Fibroblast of lung (primary cell): ENCODE data around the gene BMP6. TPM values are rescaled to one million over a fixed set of nuclear protein-coding genes. Genes with fewer than 3 reads are reported as not detected.
"Not testable (repeated sequence)": the region's sequence is repeated elsewhere in the genome, so short reads cannot be mapped to it uniquely, and the experiment has no call there.

Source experiments
- DNase-seq, 2 donors: peaks; one replicate each; pipeline versions ENCODE4 v3.0.0 to v3.0.0-alpha.2; 2010; ENCODE audit warnings: low read depth in 2 of 2
- H2AFZ ChIP-seq: 2 replicates; pipeline ENCODE4 v1.5.1; 2012; ENCODE audit warnings: low read length, control low read depth, inconsistent platforms
- H3K27ac ChIP-seq: 2 replicates; pipeline ENCODE4 v1.5.1; 2011; ENCODE audit warnings: low read length, control low read depth; ENCODE audit not compliant: insufficient read depth
- H3K27me3 ChIP-seq: 2 replicates; pipeline ENCODE4 v1.5.1; 2011; ENCODE audit warnings: mild to moderate bottlenecking, low read length; ENCODE audit not compliant: control insufficient read depth, insufficient read depth
- H3K36me3 ChIP-seq: 2 replicates; pipeline ENCODE4 v1.5.1; 2011; ENCODE audit warnings: low read length; ENCODE audit not compliant: control insufficient read depth, insufficient read depth
- H3K4me1 ChIP-seq: 2 replicates; pipeline ENCODE4 v1.5.1; 2011; ENCODE audit warnings: low read length; ENCODE audit not compliant: control insufficient read depth, insufficient read depth; ENCODE audit errors: extremely low read depth
- H3K4me2 ChIP-seq: 2 replicates; pipeline ENCODE4 v1.5.1; 2011; ENCODE audit warnings: low read length, control low read depth; ENCODE audit not compliant: insufficient read depth; ENCODE audit errors: extremely low read depth
- H3K4me3 ChIP-seq, 4 experiments: fragments of 200-600 bp in 1 of 4; sonication (generic) in 1 of 4; replicated peaks in 1 of 4; 2 replicates each; pipeline ENCODE4 v1.5.1; 2011 to 2016; ENCODE audit warnings: low read length in 4 of 4, low read depth in 3 of 4, mild to moderate bottlenecking in 3 of 4, control low read depth in 2 of 4, inconsistent platforms in 1 of 4, mixed read lengths in 1 of 4; ENCODE audit not compliant: insufficient read depth in 1 of 4; ENCODE audit errors: control extremely low read depth in 1 of 4
- H3K79me2 ChIP-seq: 2 replicates; pipeline ENCODE4 v1.5.1; 2012; ENCODE audit warnings: mild to moderate bottlenecking, low read length, inconsistent platforms; ENCODE audit not compliant: control insufficient read depth, insufficient read depth
- H3K9ac ChIP-seq: 2 replicates; pipeline ENCODE4 v1.5.1; 2011; ENCODE audit warnings: mild to moderate bottlenecking, low read length, control low read depth; ENCODE audit not compliant: insufficient read depth
- H3K9me3 ChIP-seq: 2 replicates; pipeline ENCODE4 v1.5.1; 2012; ENCODE audit warnings: low read depth, low read length; ENCODE audit not compliant: control insufficient read depth, insufficient read depth
- H4K20me1 ChIP-seq: 2 replicates; pipeline ENCODE4 v1.5.1; 2011; ENCODE audit warnings: low read length; ENCODE audit not compliant: control insufficient read depth, insufficient read depth; ENCODE audit errors: extremely low read depth
- EZH2 ChIP-seq: IDR thresholded peaks from 2 replicates; pipeline ENCODE4 v1.5.1; 2012; ENCODE audit warnings: low read length, control low read depth, mild to moderate bottlenecking; ENCODE audit errors: missing control alignments
- polyA plus RNA-seq, 2 donors: library from polyadenylated mRNA; depleted of rRNA in 1 of 2; stranded (reverse) in 1 of 2; unstranded in 1 of 2; fragments of >200 nt; gene quantifications; 2 replicates each; pipeline ENCODE4 v1.2.1, GENCODE V29; 2011 to 2012; ENCODE audit warnings: missing spikeins in 1 of 2
- total RNA-seq: library from RNA; depleted of rRNA; stranded (reverse); fragments of >200 nt; gene quantifications from 2 replicates; pipeline ENCODE4 v1.2.1, GENCODE V29; 2014
- TF ChIP-seq, protein P1 (sequence below), 2 donors: IDR thresholded peaks in 1 of 2; conservative IDR thresholded peaks in 1 of 2; 1 replicate in 1 of 2; 2 replicates in 1 of 2; pipeline ENCODE4 v1.5.1; 2011 to 2012; ENCODE audit warnings: low read length in 2 of 2, control low read depth in 1 of 2, inconsistent platforms in 1 of 2, low read depth in 1 of 2, mild to moderate bottlenecking in 1 of 2

Gene BMP6
- total and polyA plus RNA-seq, 2 donors (not counting 1 experiment from before 2014, with no cell fraction given) = under 0.01 to 0.20 TPM

DNA sequence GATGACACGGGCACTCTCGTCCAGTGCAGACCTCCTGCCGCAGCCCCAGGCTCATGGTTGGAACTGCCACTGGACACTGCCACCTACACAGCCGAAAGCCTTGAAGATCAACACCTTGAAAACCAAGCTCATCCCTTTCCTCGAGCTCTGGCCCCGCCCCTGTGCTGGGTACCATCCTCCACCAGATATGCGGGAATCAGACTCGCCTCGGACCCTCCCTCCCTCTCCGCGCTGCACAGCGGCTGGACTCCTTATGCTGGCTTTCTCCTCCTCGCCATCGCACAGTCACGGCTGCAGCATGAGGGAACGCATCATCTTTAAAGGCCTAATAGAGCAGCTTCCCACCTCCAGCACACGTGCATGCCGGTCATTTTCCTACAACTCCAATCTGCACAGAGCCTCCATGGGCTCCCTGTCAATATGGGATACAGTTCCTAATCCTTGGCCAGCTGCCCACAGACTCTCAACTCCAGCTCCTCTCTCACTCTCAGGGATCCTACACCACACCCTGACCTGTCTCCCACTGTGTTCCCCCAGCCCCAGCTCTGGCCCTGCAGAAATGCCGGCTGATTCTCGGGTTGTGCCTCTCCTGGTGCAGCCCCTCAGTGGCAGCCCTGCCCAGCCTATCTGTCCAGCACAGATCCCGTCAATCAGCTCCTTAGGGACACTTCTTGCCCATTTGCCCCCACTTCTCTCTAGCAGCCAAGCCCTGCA, 161.5 kb downstream of the BMP6 start:
- Histone ChIP-seq H4K20me1 (no peaks in the 10 kb centered on the region), H3K4me2 (no peak overlapping the region), H3K27me3 (no peaks in the 10 kb centered on the region), H2AFZ (no peak overlapping the region), H3K4me3 (no peak overlapping the region), H3K9ac (no peak overlapping the region), H3K9me3 (no peaks in the 10 kb centered on the region), H3K79me2 (no peaks in the 10 kb centered on the region), H3K36me3 (peaks cover 19% of the 10 kb centered on the region), H3K27ac (no peak overlapping the region), H3K4me1 (no peaks in the 10 kb centered on the region)
- no peak for TF ChIP-seq EZH2
- TF ChIP-seq, protein P1, sequence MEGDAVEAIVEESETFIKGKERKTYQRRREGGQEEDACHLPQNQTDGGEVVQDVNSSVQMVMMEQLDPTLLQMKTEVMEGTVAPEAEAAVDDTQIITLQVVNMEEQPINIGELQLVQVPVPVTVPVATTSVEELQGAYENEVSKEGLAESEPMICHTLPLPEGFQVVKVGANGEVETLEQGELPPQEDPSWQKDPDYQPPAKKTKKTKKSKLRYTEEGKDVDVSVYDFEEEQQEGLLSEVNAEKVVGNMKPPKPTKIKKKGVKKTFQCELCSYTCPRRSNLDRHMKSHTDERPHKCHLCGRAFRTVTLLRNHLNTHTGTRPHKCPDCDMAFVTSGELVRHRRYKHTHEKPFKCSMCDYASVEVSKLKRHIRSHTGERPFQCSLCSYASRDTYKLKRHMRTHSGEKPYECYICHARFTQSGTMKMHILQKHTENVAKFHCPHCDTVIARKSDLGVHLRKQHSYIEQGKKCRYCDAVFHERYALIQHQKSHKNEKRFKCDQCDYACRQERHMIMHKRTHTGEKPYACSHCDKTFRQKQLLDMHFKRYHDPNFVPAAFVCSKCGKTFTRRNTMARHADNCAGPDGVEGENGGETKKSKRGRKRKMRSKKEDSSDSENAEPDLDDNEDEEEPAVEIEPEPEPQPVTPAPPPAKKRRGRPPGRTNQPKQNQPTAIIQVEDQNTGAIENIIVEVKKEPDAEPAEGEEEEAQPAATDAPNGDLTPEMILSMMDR (conservative IDR thresholded peaks at IDR 0.05 in 1 of 2, IDR thresholded peaks at IDR 0.05 in 1 of 2; ENCODE audit: low read depth in 1 of 2, low read length in 2 of 2) = no peak
- no peak for DNase-seq

DNA sequence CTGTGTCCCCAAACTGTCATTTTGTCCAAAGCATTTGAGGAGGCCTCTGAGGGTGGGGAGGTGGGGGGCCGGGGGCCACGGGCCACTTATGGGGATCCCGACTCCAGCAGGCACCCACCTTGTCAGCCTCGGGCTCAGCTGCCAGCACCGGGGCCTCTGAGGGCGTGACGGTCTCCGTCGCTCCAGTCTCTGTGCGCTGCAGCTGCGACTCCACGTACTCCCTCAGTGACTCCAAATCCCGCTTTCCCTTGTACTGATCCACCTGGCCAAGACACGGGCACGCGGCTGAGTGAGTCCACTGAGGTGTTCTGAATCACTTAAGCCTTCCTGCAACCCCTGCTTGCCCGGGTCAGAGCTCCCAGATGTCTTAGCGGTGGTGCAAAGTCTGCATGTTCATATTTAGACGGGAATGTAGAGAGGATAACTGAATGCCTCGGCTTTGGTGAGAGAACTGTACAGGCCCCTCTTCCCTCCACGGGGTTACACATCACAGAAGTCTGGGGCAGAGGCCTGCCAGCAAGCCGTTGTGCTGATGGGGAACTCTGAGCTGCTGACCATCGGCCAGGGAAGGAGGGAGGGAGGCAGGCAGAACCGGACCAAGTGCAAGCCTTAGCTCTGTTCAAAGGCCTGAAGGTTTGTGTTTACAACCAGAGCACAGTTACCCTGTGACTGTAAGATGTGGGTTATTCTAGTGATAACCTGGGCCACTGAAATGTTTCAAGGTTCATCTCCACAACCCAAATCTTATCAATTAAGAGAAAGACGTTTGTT, 162.9 kb downstream of the BMP6 start:
- Histone ChIP-seq H4K20me1 (no peaks in the 10 kb centered on the region), H3K4me3 (no peak overlapping the region), H3K27ac (no peak overlapping the region), H3K4me1 (no peaks in the 10 kb centered on the region), H2AFZ (no peak overlapping the region), H3K4me2 (no peak overlapping the region), H3K27me3 (no peaks in the 10 kb centered on the region), H3K9ac (no peak overlapping the region), H3K79me2 (no peaks in the 10 kb centered on the region), H3K36me3 (peaks cover 14% of the 10 kb centered on the region), H3K9me3 (no peaks in the 10 kb centered on the region)
- TF ChIP-seq, protein P1 (conservative IDR thresholded peaks at IDR 0.05 in 1 of 2, IDR thresholded peaks at IDR 0.05 in 1 of 2; ENCODE audit: low read depth in 1 of 2, low read length in 2 of 2) = no peak
- no peak for TF ChIP-seq EZH2
- no peak for DNase-seq

DNA sequence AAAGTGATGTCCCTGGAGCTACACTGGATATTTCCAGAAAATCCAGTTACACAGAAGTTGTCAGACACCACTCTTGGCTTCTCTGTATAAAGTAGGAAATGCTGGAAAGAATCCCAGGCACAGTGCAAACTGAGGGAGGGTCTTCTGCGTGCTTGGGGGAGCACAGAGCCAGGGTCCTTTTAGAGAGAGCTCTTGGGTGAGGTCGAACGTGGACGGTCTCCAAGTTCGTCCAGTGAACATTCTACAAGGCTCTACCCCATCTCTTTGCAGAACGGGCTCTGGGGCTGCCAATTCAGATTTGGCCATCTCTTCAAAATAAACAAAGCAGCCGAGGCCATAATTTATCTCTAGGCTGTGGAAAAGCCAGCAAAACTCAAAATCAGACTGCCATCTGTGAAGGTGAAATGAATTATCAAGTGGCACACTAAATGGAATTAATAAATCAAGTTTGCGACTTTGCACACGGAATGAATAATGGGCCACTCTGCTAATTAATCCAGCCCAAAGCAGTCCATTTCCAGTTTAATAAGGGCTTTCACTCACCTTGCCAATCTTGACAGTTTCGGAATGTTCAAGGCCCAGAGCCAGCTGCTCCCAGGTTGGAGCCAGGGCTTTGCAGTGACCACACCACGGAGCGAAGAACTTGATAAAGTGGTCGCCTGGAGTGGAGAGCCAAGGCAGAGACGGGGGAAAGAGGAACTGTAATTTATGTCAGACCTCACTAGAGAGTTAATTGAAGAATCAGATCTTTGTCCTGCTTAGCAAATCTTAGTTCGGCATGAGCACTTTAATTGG, 165.4 kb downstream of the BMP6 start:
- no peaks in the 10 kb centered on the region for H3K27me3 ChIP-seq
- TF ChIP-seq, protein P1 (conservative IDR thresholded peaks at IDR 0.05 in 1 of 2, IDR thresholded peaks at IDR 0.05 in 1 of 2; ENCODE audit: low read depth in 1 of 2, low read length in 2 of 2) = no peak
- no peak for TF ChIP-seq EZH2
- no peaks in the 10 kb centered on the region for H3K9me3 ChIP-seq
- no peak overlapping the region for H2AFZ ChIP-seq
- no peaks in the 10 kb centered on the region for H4K20me1 ChIP-seq
- no peak overlapping the region for H3K27ac ChIP-seq
- H3K4me1 ChIP-seq = no peaks in the 10 kb centered on the region
- H3K4me3 ChIP-seq = no peak overlapping the region
- DNase-seq = no peak
- no peak overlapping the region for H3K9ac ChIP-seq
- no peaks in the 10 kb centered on the region for H3K79me2 ChIP-seq
- peaks cover 10% of the 10 kb centered on the region for H3K36me3 ChIP-seq
- H3K4me2 ChIP-seq = no peak overlapping the region

DNA sequence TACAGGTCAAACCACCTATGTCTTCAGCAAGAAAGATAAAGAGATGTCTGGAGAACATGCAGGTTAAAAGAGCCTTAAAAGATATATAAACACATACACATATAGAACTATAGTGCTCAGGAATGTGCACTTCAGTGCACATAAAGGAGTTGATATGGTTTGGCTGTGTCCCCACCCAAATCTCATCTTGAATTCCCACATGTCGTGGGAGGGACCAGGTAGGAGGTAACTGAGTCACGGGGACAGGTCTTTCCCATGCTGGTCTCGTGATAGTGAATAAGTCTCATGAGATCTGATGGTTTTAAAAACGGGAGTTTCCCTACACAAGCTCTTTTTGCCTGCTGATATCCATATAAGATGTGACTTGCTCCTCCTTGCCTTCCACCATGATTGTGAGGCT, 166.5 kb downstream of the BMP6 start:
- H2AFZ ChIP-seq = not testable (repeated sequence)

More for the DNA sequence above, 166.5 kb downstream of the BMP6 start:
- H3K36me3 ChIP-seq, H3K9ac ChIP-seq, H4K20me1 ChIP-seq, H3K27me3 ChIP-seq, H3K4me2 ChIP-seq, H3K79me2 ChIP-seq, H3K4me3 ChIP-seq, DNase-seq, H3K9me3 ChIP-seq, H3K4me1 ChIP-seq, H3K27ac ChIP-seq: not testable (repeated sequence)
